ENCODE data around the gene ITCH. TPM values are rescaled to one million over a fixed set of nuclear protein-coding genes. Genes with fewer than 3 reads are reported as not detected.

The ITCH gene
- total and polyA plus RNA-seq, 2 donors (not counting 3 experiments of a cell fraction or from before 2014, with no cell fraction given) = 6.4 to 57.4 TPM

GRCh38 chr20:34529742-34530141 lies 166.7 kb downstream of the ITCH start:
- ChIA-PET POLR2A (no interaction called here), CTCF (interaction anchor here (0.7 to 1.6 kb wide), 3 partner anchors 9 to 29 kb away, joined by 3 to 12 read pairs (median 4); no protein-coding TSS in a partner anchor)
- no peak for TF ChIP-seq POLR2AphosphoS5 (IDR thresholded peaks at IDR 0.05; ENCODE audit: insufficient read depth, low read depth, low read length)
- TF ChIP-seq JUN (IDR thresholded peaks at IDR 0.05; ENCODE audit: borderline replicate concordance, insufficient read depth, insufficient read length, low read depth) = no peak
- TF ChIP-seq EZH2 (IDR thresholded peaks at IDR 0.05; ENCODE audit: borderline replicate concordance, low read depth, low read length, severe bottlenecking) = no peak
- TF ChIP-seq FOS (IDR thresholded peaks at IDR 0.05; ENCODE audit: borderline replicate concordance, insufficient read depth, low read length) = no peak
- TF ChIP-seq GATA2 (IDR thresholded peaks at IDR 0.05; ENCODE audit: insufficient read depth, insufficient read length, low read depth, low read length) = no peak
- TF ChIP-seq MYC (IDR thresholded peaks at IDR 0.05; ENCODE audit: low read depth, low read length) = no peak
- TF ChIP-seq MAX (IDR thresholded peaks at IDR 0.05; ENCODE audit: insufficient read depth, insufficient read length) = no peak
- TF ChIP-seq POLR2A (IDR thresholded peaks at IDR 0.05; ENCODE audit: low read depth, low read length) = no peak
- TF ChIP-seq CTCF (IDR thresholded peaks at IDR 0.05; ENCODE audit: extremely low read depth in 1 of 2, insufficient read depth in 1 of 2, low read depth in 1 of 2, low read length in 2 of 2) = no peak

More at GRCh38 chr20:34529742-34530141, 166.7 kb downstream of the ITCH start:
- no TSS peak for BruUV-seq (replicated peaks)
- H3K4me2 ChIP-seq (ENCODE audit: insufficient read depth, low read length) = no peak overlapping the region
- FAIRE-seq (no peak), DNase-seq (ENCODE audit: low read depth, low spot score) (no peak)
- dilution Hi-C loops (cut with MboI; ENCODE audit: extremely low pct_ligation_motif_present, low sequenced_read_pairs) = no loop called here
- no peak overlapping the region for H3K9ac ChIP-seq (replicated peaks; ENCODE audit: extremely low read depth, insufficient read depth, low read length)
- H3K36me3 ChIP-seq (ENCODE audit: control insufficient read depth in 2 of 2, extremely low read depth in 1 of 2, insufficient read depth in 2 of 2, low read length in 2 of 2) = peaks cover 7 to 45% of the 10 kb centered on the region in 2 experiments
- H2AFZ ChIP-seq (ENCODE audit: low read depth, low read length) = no peak overlapping the region
- no peak overlapping the region for H3K27ac ChIP-seq (ENCODE audit: insufficient read depth, low read depth, low read length)
- H3K9me1 ChIP-seq (replicated peaks; ENCODE audit: control insufficient read depth, extremely low read depth, insufficient read depth, low read length) = no peaks in the 10 kb centered on the region
- H3K9me3 ChIP-seq (replicated peaks; ENCODE audit: control insufficient read depth, insufficient read depth, low read length) = no peaks in the 10 kb centered on the region
- H3K79me2 ChIP-seq (ENCODE audit: control insufficient read depth, insufficient read depth, low read length) = peaks cover 11% of the 10 kb centered on the region
- H4K20me1 ChIP-seq (replicated peaks; ENCODE audit: control insufficient read depth, extremely low read depth, insufficient read depth, low read length) = no peaks in the 10 kb centered on the region
- intact Hi-C loops (cut with micrococcal nuclease) = loop anchor here (5.0 kb wide), 1 partner anchor 337 kb away; no protein-coding TSS in a partner anchor
- peaks cover 21% of the 10 kb centered on the region for H3K4me1 ChIP-seq (ENCODE audit: control insufficient read depth, extremely low read depth, insufficient read depth, low read length)
- no peak overlapping the region for H3K4me3 ChIP-seq (replicated peaks in 1 of 3; ENCODE audit: insufficient read depth in 1 of 3, low read depth in 1 of 3, low read length in 3 of 3)
- no peaks in the 10 kb centered on the region for H3K27me3 ChIP-seq (ENCODE audit: control insufficient read depth in 2 of 2, insufficient read depth in 2 of 2, low read length in 2 of 2)

Measured in endothelial cell of umbilical vein (primary cell).